Measurements from ENCODE around the gene OR51B4.
"Not testable (repeated sequence)": the region's sequence is repeated elsewhere in the genome, so short reads cannot be mapped to it uniquely, and the experiment has no call there.

The OR51B4 gene

DNA sequence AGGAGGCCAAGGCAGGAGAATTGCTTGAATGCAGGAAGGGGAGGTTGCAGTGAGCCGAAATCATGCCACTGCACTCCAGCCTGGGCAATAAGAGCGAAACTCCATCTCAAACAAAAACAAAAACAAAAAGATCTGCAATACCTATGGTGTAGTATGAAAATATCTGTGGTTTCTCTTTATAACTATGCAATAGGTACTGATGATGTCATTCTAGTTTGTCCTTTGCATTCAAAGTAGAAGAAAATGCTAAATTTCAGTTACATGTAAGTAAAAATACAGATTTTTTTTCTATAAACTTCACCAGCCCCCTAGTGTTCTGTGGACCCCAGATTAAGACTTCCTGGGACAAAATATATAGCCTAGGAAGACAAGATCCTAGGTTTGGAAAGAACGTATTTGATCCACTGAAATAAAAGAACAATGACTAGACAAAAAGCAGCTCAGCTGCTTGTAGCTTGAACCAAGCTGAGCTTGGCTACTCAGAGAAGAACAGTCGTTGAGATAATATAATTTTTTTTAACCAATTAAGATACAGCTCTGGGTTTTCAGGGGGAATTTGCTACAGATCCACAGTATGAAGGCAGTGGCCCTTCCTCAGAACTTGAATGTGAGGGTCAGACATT is 29.2 kb downstream of the OR51B4 start:
- no peak for DNase-seq (ENCODE audit: low spot score)

DNA sequence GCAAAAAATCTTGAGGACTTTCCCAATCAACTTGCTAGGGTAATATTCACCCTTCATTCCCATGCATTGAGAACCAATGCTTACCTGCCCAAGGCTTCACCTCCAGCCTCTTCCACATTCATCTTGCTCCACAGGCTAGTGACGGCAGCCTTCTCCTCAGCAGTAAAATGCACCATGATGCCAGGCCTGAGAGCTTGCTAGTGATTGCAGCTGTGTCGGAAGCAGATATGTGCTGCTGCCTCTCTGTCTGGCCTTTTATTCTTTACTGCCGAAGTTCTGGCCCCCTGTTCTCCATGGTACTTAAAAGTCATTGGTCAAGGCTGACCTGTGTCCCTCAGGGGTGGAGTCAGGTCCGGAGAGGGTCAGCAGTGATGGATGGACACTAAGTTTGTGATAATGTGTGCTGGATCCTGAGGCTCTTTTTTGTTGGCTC is 32.0 kb downstream of the OR51B4 start, which contains the start of gene HBE1:
Gene HBE1 (minus strand): TSS at position 231 of the 433 bp plus-strand sequence. CDS start 55 bp downstream, at position 176.
- DNase-seq (ENCODE audit: low spot score) = no peak

- DNase-seq (ENCODE audit: low spot score) = no peak
Measured at GRCh38 chr11:5267033-5267563, 34.6 kb downstream of the OR51B4 start.

DNA sequence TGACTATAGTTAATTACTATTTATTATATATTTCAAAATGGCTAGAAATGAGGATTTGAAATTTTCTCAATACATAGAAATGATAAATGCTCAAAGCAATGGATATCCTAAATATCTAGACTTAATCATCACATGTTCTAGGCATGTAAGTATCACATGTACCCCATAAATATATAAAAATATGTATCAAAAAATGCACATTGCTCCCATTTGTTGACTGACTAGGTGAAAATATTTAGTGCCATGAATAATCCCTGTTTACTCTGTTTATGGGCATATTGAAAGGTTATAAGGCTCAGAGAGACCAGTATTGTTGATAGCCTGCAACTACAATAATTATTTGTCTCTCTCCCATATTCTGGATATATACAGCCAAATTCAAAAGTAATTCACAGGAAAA is 35.1 kb downstream of the OR51B4 start:
- DNase-seq (ENCODE audit: low spot score) = no peak

- DNase-seq (ENCODE audit: low spot score) = no peak
Measured at GRCh38 chr11:5265832-5266231, 35.9 kb downstream of the OR51B4 start.

DNA sequence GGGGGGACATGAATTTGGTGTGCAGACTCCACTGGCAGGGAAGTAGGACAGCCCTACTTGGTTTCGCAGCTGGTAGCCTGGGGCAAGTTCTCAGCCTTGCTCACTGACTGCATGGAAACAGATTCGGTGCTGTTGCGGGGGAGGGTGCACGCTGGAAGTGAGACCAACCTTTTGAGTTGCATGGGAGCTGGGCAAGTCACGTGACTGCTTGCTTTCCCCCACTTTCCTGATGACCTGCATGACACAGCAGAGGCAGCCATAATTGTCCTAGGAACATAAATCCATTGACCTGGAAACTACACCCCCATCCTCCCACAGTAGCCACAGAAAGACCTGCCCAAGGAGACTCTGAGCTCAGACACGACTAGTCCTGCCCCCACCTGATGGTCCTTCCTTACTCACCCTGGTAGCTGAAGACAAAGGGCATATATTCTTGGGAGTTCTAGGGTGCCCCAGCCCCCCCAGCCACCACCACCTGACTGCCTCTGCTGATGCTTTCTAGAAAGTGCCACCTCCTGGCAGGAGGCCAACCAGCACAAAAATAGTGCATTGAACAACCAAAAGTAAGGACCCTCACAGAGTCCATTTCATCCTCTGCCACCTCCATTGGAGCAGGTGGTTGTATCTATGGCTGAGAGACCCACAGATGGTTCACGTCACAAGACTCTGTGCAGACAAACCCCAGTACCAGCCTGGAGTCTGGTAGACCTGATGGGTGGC is 43.0 kb downstream of the OR51B4 start:
- DNase-seq (ENCODE audit: low spot score) = no peak

- no peak for DNase-seq (ENCODE audit: low spot score)
Measured at GRCh38 chr11:5257296-5257695, 44.5 kb downstream of the OR51B4 start.

- DNase-seq (ENCODE audit: low spot score) = not testable (repeated sequence)
Measured at GRCh38 chr11:5254646-5255413, 46.9 kb downstream of the OR51B4 start, which contains the start of gene HBG2. TSS of gene HBG2 (minus strand) at chr11:5254781. CDS start at chr11:5254728, 53 bp downstream.

GRCh38 chr11:5254023-5254422 is 47.7 kb downstream of the OR51B4 start:
- not testable (repeated sequence) for DNase-seq (ENCODE audit: low spot score)

- not testable (repeated sequence) for DNase-seq (ENCODE audit: low spot score)
Measured at GRCh38 chr11:5253440-5253839, 48.3 kb downstream of the OR51B4 start.

- DNase-seq (ENCODE audit: low spot score) = no peak
Measured at GRCh38 chr11:5252919-5253265, 48.9 kb downstream of the OR51B4 start.

DNA sequence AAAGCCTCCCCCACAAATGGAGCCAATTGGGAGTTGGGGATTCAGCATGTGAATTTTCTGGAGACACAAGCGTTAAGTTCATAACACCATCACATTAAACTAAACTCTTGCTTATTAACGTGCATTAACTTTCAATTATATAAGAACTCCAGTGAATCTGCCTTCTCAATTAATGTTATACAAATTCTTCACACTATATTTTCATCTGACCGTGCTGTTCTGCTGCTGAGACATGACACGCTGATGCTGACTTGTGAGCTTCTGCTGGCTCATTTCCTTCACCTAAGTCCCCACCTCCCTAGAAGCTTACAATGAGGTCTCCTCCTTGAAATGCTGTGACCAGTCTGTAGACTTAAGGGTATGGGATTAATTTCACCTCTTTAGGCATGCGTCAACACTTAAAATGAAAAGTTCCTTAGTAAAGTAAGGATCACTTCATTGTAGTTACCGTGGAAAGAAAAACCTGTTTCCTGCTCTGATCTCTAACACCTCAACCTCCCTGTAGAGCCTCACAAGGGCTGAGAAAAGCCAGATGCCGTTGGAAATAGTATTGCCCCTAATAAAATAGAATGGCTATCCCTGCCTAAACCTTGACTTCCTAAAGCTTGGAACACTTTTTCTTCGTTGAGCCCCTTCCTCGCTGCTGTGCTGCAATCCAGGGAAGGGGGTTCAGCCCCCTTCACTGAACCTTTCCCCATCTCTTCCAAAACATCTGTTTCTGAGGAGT is 49.4 kb downstream of the OR51B4 start:
- DNase-seq (ENCODE audit: low spot score) = no peak

- DNase-seq (ENCODE audit: low spot score) = no peak
Measured at GRCh38 chr11:5251746-5252145, 50.0 kb downstream of the OR51B4 start.
